H9 (cell line): Measurements from ENCODE around the gene TECTA. TPM values are rescaled to one million over a fixed set of nuclear protein-coding genes. Genes with fewer than 3 reads are reported as not detected.

Source experiments
- DNase-seq: peaks from one replicate; pipeline ENCODE4 v3.0.0-alpha.2; 2017
- H2AFZ ChIP-seq: one replicate; pipeline ENCODE4 v1.6.1; 2013; ENCODE audit warnings: mild to moderate bottlenecking, low read length, control low read depth, moderate library complexity
- H2AK5ac ChIP-seq: 2 replicates; pipeline ENCODE4 v1.6.1; 2013; ENCODE audit warnings: low read length, control low read depth, mixed read lengths; ENCODE audit not compliant: insufficient read length
- H2BK120ac ChIP-seq: one replicate; pipeline ENCODE4 v1.6.1; 2013; ENCODE audit warnings: low read depth, mild to moderate bottlenecking, low read length, control low read depth, inconsistent platforms; ENCODE audit not compliant: poor library complexity, severe bottlenecking
- H2BK12ac ChIP-seq: 2 replicates; pipeline ENCODE4 v1.6.1; 2013; ENCODE audit warnings: low read length, control low read depth, mixed read lengths, low read depth; ENCODE audit not compliant: insufficient read length
- H2BK15ac ChIP-seq: 2 replicates; pipeline ENCODE4 v1.6.1; 2013; ENCODE audit warnings: low read depth, low read length, control low read depth
- H2BK20ac ChIP-seq: one replicate; pipeline ENCODE4 v1.6.1; 2013; ENCODE audit warnings: low read depth, mild to moderate bottlenecking, low read length, control low read depth, inconsistent platforms; ENCODE audit not compliant: poor library complexity, severe bottlenecking
- H2BK5ac ChIP-seq: 2 replicates; pipeline ENCODE4 v1.6.1; 2013; ENCODE audit warnings: low read length, control low read depth, mixed read lengths; ENCODE audit not compliant: insufficient read length
- H3K14ac ChIP-seq: 2 replicates; pipeline ENCODE4 v1.6.1; 2013; ENCODE audit warnings: low read length, control low read depth; ENCODE audit not compliant: insufficient read depth
- H3K18ac ChIP-seq: 2 replicates; pipeline ENCODE4 v1.6.1; 2013; ENCODE audit warnings: low read depth, mild to moderate bottlenecking, mixed read lengths, low read length, control low read depth; ENCODE audit not compliant: insufficient read length
- H3K23ac ChIP-seq: 2 replicates; pipeline ENCODE4 v1.6.1; 2013; ENCODE audit warnings: low read length, control low read depth, mixed read lengths, low read depth; ENCODE audit not compliant: insufficient read length
- H3K23me2 ChIP-seq: 2 replicates; pipeline ENCODE4 v1.6.1; 2013; ENCODE audit warnings: low read depth, mild to moderate bottlenecking, mixed read lengths, low read length, control low read depth; ENCODE audit not compliant: insufficient read length, poor library complexity, severe bottlenecking
- H3K27ac ChIP-seq: 2 replicates; pipeline ENCODE4 v1.5.1; 2013; ENCODE audit warnings: low read length, control low read depth, mixed read lengths, low read depth; ENCODE audit not compliant: insufficient read length
- H3K27me3 ChIP-seq: 2 replicates; pipeline ENCODE4 v1.6.1; 2013; ENCODE audit warnings: low read length, control low read depth, inconsistent platforms; ENCODE audit not compliant: insufficient read depth
- H3K4ac ChIP-seq: 2 replicates; pipeline ENCODE4 v1.6.1; 2013; ENCODE audit warnings: low read depth, mild to moderate bottlenecking, control low read depth, inconsistent platforms, low read length, moderate library complexity
- H3K4me1 ChIP-seq: 2 replicates; pipeline ENCODE4 v1.6.1; 2013; ENCODE audit warnings: low read length, control low read depth, inconsistent platforms; ENCODE audit not compliant: insufficient read depth
- H3K4me2 ChIP-seq: 2 replicates; pipeline ENCODE4 v1.6.1; 2013; ENCODE audit warnings: low read length, control low read depth, mixed read lengths; ENCODE audit not compliant: insufficient read length, insufficient read depth
- H3K56ac ChIP-seq: 2 replicates; pipeline ENCODE4 v1.6.1; 2013; ENCODE audit warnings: low read depth, mild to moderate bottlenecking, mixed read lengths, low read length, control low read depth; ENCODE audit not compliant: insufficient read length
- H3K79me1 ChIP-seq: 2 replicates; pipeline ENCODE4 v1.6.1; 2013; ENCODE audit warnings: low read depth, mild to moderate bottlenecking, moderate library complexity, low read length, control low read depth, inconsistent platforms; ENCODE audit not compliant: insufficient read depth, poor library complexity, severe bottlenecking
- H3K79me2 ChIP-seq: 2 replicates; pipeline ENCODE4 v1.6.1; 2013; ENCODE audit warnings: low read length, control low read depth, inconsistent platforms; ENCODE audit not compliant: insufficient read depth
- H3K9ac ChIP-seq: 2 replicates; pipeline ENCODE4 v1.6.1; 2013; ENCODE audit warnings: low read length, control low read depth, mixed read lengths; ENCODE audit not compliant: insufficient read length; ENCODE audit errors: extremely low read depth
- H3K9me3 ChIP-seq: one replicate; pipeline ENCODE4 v1.6.1; 2013; ENCODE audit warnings: low read depth, low read length, inconsistent platforms; ENCODE audit not compliant: control insufficient read depth
- H3T11ph ChIP-seq: one replicate; pipeline ENCODE4 v1.6.1; 2013; ENCODE audit warnings: mild to moderate bottlenecking, low read length, control low read depth, inconsistent platforms
- H4K20me1 ChIP-seq: one replicate; pipeline ENCODE4 v1.6.1; 2013; ENCODE audit not compliant: control insufficient read depth, insufficient read length, insufficient read depth
- H4K5ac ChIP-seq: 2 replicates; pipeline ENCODE4 v1.6.1; 2013; ENCODE audit warnings: low read depth, mild to moderate bottlenecking, mixed read lengths, low read length, control low read depth; ENCODE audit not compliant: insufficient read length
- H4K8ac ChIP-seq: replicated peaks from 2 replicates; pipeline ENCODE4 v1.6.1; 2013; ENCODE audit warnings: low read length, control low read depth, mixed read lengths, low read depth; ENCODE audit not compliant: insufficient read length
- H4K91ac ChIP-seq: 2 replicates; pipeline ENCODE4 v1.6.1; 2013; ENCODE audit warnings: low read depth, mild to moderate bottlenecking, moderate library complexity, mixed read lengths, low read length, control low read depth; ENCODE audit not compliant: insufficient read length
- H3K27ac Mint-ChIP-seq, 3 experiments: 2 replicates in 2 of 3; 3 replicates in 1 of 3; pipeline ENCODE4 v1.8.0; 2020 to 2021; ENCODE audit warnings: mixed read lengths in 3 of 3, mild to moderate bottlenecking in 1 of 3, moderate library complexity in 1 of 3
- H3K27me3 Mint-ChIP-seq: 2 replicates; pipeline ENCODE4 v1.8.0; 2021; ENCODE audit warnings: low read depth, mild to moderate bottlenecking, moderate library complexity, mixed read lengths
- H3K36me3 Mint-ChIP-seq, 3 experiments: 2 replicates in 2 of 3; 3 replicates in 1 of 3; pipeline ENCODE4 v1.8.0; 2020 to 2021; ENCODE audit warnings: low read depth in 3 of 3, mixed read lengths in 3 of 3; ENCODE audit not compliant: insufficient read depth in 1 of 3
- H3K4me1 Mint-ChIP-seq, 2 experiments: 2 replicates each; pipeline ENCODE4 v1.8.0; 2020; ENCODE audit warnings: mixed read lengths in 2 of 2
- H3K4me3 Mint-ChIP-seq, 2 experiments: 2 replicates in 1 of 2; 3 replicates in 1 of 2; pipeline ENCODE4 v1.8.0; 2020 to 2021; ENCODE audit warnings: mild to moderate bottlenecking in 2 of 2, mixed read lengths in 2 of 2, moderate library complexity in 1 of 2
- H3K9me3 Mint-ChIP-seq, 2 experiments: 2 replicates in 1 of 2; 3 replicates in 1 of 2; pipeline ENCODE4 v1.8.0; 2020; ENCODE audit warnings: mild to moderate bottlenecking in 2 of 2, mixed read lengths in 2 of 2, moderate library complexity in 1 of 2
- CTCF ChIP-seq: fragments of 200-600 bp; sonication (generic); conservative IDR thresholded peaks from 3 replicates; pipeline ENCODE4 v1.8.0; 2021; ENCODE audit warnings: antibody characterized with exemption, mild to moderate bottlenecking
- WGBS: extraction: QIAGEN DNeasy Blood & Tissue Kit; methylation state at CpG from one replicate; pipeline ENCODE4 v1.1.7; 2013; ENCODE audit warnings: missing lambda C conversion rate, low lambda C conversion rate, mixed read lengths; ENCODE audit not compliant: insufficient read length; ENCODE audit errors: extremely low coverage; 5-methylcytosine and 5-hydroxymethylcytosine counted together
- total RNA-seq: library from RNA; stranded (reverse); gene quantifications from 2 replicates; pipeline ENCODE4 v1.2.1, GENCODE V29; 2021

The TECTA gene
- total RNA-seq, 1 experiment from 2014 or later, result 0.66 TPM

- WGBS, result no CpG with 5 or more reads among the region's 3 CpGs
- H3K36me3 Mint-ChIP-seq, result no peaks in the 10 kb centered on the region; a peak in 1 of 7 replicates
Observed at GRCh38 chr11:121212536-121213361, 111.7 kb downstream of the TECTA start.

More at GRCh38 chr11:121212536-121213361, 111.7 kb downstream of the TECTA start:
- Histone ChIP-seq H3K4me1 (no peaks in the 10 kb centered on the region), H2AFZ (no peak overlapping the region), H4K8ac (no peak overlapping the region), H2BK12ac (no peak overlapping the region), H4K91ac (no peak overlapping the region), H2BK20ac (no peak overlapping the region), H3K27me3 (no peaks in the 10 kb centered on the region), H2BK15ac (no peak overlapping the region), H3K9me3 (no peaks in the 10 kb centered on the region), H3T11ph (no peak overlapping the region), H3K79me2 (no peaks in the 10 kb centered on the region), H2BK5ac (no peak overlapping the region), H2BK120ac (no peak overlapping the region), H4K5ac (no peak overlapping the region), H3K18ac (no peak overlapping the region), H3K23me2 (no peaks in the 10 kb centered on the region), H2AK5ac (no peak overlapping the region), H4K20me1 (no peaks in the 10 kb centered on the region), H3K56ac (no peak overlapping the region), H3K23ac (no peak overlapping the region), H3K4ac (no peak overlapping the region), H3K14ac (no peak overlapping the region), H3K79me1 (no peaks in the 10 kb centered on the region), H3K27ac (no peak overlapping the region), H3K4me2 (no peak overlapping the region), H3K9ac (no peak overlapping the region)
- Mint-ChIP-seq H3K9me3 (no peaks in the 10 kb centered on the region), H3K27ac (no peak overlapping the region), H3K4me1 (peaks cover 2 to 6% of the 10 kb centered on the region in 2 experiments; a peak in 2 of 4 replicates), H3K4me3 (no peak overlapping the region), H3K27me3 (no peaks in the 10 kb centered on the region)
- no peak for TF ChIP-seq CTCF
- no peak for DNase-seq
